Measurements from ENCODE around the gene SERF1A.
"Not testable (repeated sequence)": the region's sequence is repeated elsewhere in the genome, so short reads cannot be mapped to it uniquely, and the experiment has no call there.

The SERF1A gene

DNA sequence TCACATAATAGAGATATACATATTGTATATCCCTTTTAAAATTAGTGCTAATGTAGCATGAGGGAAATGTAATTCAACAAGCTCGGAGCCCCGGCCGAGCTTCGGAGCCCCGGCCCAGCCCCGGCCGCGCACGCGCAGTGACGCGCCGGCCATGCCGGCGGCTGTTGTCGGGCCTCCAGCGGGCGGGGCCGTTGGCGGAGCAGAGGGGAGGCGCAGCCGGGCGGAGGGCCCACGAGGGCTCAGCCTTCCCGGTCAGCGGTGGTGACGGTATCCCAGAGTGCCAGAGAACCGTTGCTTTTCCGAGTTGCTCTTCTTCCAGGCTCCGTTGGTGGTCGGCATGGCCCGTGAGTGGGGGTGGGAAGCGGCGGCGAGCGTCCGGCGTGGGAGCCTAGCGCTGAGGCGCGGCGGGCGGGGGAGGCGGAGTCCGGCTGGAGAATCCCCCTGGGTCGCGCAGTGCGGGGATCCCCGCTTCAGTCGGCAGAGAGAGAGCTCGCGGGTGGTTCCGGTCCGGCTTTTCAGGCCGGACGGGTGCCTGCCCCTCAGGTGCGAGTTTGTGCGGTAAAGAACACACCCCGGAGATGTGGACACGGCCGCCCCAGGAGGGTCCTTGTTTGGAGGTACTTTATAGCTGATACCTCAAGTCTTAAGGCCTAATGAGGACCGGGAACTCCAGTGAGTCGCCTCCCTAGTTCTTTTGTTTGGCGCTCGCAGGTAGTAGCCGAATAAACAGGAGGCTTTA lies at the start of gene SERF1A:
Gene SERF1A, plus strand, starts transcription at position 137 of the 739 bp plus-strand sequence. Its CDS starts 201 bp downstream, at position 338.
- not testable (repeated sequence) for DNase-seq (ENCODE audit: low read depth in 2 of 2)

DNA sequence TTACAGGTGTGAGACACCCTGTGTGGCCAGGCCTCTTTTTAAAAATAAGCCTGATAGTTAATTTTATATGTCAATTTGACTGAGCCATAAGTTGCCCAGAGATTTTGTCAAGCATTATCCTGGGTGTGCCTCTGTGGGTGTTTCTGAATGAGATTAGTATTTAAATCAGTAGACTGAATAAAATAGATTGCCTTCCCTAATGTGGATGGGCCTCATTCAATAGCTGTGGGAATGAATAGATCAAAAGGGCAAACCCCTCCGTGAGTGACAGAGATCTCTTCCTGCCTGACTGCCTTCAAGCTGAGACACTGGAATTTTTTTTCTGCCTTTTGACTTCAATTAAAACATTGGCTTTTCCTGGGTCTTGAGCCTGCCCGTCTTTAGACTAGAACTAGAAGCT lies 33.7 kb upstream of the SERF1A start:
- not testable (repeated sequence) for DNase-seq (ENCODE audit: low read depth in 2 of 2)

DNA sequence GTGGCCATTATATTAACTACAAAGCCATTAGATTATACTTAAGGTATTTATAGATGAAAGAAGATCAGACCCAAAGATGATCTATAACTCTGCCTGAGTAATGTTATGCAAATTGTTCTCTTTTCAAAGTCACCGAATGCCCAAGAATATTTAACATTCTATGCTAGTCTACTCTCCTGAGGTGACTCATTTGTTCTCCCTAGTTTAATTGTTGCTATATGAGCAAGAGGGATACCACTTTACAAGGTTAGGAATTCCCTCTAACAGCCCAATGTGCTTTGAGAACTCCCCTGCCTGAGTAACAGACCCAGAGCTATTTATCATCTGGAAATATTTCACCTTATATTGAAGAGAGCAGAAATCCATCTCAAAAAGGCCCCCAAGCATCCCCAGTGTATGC lies 29.8 kb upstream of the SERF1A start:
- DNase-seq (ENCODE audit: low read depth in 2 of 2), result not testable (repeated sequence)

DNA sequence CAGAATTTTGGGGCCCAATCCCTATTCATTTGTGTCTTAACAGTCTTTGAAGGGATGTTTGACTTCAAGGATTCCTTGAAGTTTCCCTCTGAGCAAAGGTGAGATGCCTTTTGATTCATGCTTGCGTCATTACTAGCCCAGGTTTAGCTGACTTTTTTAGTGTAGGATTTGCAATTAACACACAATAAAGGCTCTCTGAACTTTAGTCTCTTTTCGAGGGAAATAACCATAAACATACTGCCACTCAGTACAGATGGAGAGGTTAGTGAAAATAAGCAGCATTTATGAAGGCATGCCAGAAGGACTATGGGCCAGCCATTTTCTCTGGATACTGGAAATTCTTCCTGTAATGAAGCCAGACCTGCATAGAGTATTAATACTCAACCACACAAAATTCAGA lies 4.4 kb upstream of the SERF1A start:
- not testable (repeated sequence) for DNase-seq (ENCODE audit: low read depth in 2 of 2)

DNA sequence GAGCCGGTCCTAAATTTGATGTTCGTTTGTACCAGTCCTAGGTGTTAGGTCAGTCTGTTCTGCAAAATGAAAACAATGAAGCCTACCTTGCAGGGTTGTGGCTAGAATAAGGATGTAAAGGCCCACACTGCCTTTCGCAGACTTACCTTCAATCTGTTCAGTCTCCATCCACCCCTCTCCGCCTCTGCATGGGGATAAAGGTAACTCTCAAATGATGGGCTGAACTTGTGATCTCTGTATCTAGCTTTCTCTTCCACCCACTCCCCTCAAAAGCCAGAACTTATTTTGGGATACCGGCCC lies 753 bp downstream of the SERF1A start:
- DNase-seq (ENCODE audit: low read depth in 2 of 2), result not testable (repeated sequence)

DNA sequence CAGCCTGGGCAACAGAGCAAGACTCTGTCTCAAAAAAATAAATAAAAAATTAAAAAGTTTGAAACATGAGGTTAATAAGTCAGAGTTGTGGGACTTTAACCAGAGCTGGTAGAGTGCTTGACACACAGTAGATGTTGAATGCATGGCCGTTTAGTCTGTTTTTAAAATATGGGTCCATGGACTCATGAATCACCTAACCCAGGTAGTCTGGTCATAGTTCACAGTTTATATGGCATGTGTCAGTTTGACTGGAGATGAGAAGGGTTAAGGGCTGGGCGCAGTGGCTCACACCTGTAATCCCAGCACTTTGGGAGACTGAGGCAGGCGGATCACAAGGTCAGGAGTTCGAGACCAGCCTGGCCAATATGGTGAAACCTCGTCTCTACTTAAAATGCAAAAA lies 6.2 kb downstream of the SERF1A start:
- DNase-seq (ENCODE audit: low read depth in 2 of 2), result not testable (repeated sequence)

DNA sequence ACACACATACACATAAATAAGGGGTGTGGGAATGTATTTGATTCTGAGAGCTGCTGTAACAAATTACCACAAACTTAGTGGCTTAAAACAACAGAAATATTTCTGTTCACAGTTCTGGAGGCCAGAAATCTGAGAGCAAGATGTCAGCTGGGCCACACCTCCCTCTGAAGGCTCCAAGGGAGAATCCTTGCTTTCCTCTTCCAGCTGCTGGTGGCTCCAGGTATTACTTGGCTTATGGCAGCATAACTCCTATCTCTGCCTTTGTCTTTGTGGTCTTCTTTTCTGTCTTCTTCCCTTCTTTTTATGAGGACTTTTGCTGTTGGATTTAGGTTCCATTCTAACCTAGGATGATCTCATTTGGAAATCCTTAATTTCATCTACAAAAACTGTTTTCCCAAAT lies 16.4 kb downstream of the SERF1A start:
- DNase-seq (ENCODE audit: low read depth in 2 of 2), result not testable (repeated sequence)

DNA sequence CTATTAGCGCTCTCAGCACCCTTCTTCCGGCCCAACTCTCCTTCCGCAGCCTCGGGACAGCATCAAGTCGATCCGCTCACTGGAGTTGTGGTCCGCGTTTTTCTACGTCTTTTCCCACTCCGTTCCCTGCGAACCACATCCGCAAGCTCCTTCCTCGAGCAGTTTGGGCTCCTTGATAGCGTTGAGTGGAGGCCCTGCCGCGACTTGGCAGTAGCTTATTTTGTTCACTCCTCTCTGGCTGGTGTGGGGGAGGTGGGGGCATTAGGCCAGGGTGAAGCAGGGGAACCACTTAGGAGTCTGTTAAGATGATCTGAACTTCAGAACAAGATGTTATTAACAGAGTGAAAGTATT lies 24.7 kb downstream of the SERF1A start:
- DNase-seq (ENCODE audit: low read depth in 2 of 2), result not testable (repeated sequence)

DNA sequence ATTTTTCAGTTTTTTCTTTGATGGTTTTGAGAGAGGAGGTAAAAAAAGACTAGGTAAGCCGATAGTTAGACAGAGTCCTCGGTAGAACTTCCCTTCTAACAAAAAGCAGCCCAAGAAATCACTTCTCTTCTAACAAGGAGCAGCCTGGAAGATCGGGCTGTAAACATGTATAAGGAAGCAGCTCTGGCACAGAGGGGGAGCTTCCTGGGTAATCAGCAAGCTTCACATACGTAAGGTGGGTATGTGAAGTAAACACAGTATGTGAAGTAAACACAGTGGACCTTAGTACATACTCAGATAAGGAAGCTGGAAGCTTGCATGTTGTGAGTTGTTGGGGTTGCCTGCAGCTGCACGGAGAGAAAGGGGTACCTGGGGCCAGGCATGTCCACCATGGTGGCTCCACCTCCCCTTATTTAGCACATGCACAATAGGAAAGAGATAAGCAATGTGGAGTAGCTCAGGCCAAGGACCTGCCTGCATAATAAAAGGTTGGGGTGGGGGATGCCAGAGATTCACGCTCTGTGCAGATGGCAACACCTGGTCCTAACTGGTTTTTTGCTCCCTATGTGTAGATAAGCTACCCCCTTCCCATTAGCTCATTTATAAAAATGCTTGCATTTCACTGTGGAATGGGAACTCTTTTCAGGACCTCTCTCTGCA lies 31.4 kb downstream of the SERF1A start:
- not testable (repeated sequence) for DNase-seq (ENCODE audit: low read depth in 2 of 2)

DNA sequence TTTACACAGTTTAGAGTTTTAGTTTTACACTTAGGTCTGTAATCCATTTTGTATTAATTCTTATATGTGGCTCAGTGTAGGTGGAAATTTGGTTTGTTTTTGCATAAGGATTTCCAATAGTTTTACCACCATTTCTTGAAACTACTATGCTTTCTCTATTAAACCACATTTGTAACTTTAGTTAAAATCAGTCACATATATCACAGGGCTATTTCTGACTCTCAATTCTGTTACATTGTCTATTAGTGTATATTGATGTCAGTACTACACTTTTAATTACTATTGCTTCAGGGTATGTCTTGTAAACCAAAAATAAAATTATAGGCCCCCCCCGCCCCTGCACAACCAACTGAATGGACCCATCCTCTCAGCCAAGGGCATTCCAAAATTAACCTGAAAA lies 32.1 kb downstream of the SERF1A start:
- not testable (repeated sequence) for DNase-seq (ENCODE audit: low read depth in 2 of 2)

DNA sequence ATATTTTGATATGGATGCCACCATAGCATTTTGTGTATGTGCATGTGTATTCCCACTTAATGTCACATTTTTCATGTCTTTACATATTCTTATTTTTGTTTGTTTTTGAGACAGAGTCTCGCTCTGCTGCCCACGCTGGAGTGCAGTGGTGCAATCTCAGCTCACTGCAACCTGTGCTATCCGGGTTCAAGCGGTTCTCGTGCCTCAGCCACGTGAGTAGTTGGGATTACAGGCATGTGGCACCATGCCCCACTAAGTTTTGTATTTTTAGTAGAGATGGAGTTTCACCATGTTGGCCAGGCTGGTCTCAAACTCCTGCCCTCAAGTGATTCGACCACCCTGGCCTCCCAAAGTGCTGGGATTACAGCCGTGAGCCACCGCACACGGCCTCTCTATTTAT lies 52.6 kb downstream of the SERF1A start:
- not testable (repeated sequence) for DNase-seq (ENCODE audit: low read depth in 2 of 2)
